PC-3 (cell line): ENCODE data around the gene NRARP.

Source experiments
- EZH2phosphoT487 ChIP-seq: fragments of 300-600 bp; sonication (generic); IDR thresholded peaks from 2 replicates; pipeline ENCODE4 v1.6.1; 2018; ENCODE audit warnings: mild to moderate bottlenecking, antibody characterized with exemption, low read length, borderline replicate concordance
- TF ChIP-seq, protein P1 (sequence below): fragments of 300-600 bp; sonication (generic); conservative IDR thresholded peaks from 2 replicates; pipeline ENCODE4 v1.5.1; 2017; ENCODE audit warnings: antibody characterized with exemption, low read depth, mild to moderate bottlenecking, low read length

DNA sequence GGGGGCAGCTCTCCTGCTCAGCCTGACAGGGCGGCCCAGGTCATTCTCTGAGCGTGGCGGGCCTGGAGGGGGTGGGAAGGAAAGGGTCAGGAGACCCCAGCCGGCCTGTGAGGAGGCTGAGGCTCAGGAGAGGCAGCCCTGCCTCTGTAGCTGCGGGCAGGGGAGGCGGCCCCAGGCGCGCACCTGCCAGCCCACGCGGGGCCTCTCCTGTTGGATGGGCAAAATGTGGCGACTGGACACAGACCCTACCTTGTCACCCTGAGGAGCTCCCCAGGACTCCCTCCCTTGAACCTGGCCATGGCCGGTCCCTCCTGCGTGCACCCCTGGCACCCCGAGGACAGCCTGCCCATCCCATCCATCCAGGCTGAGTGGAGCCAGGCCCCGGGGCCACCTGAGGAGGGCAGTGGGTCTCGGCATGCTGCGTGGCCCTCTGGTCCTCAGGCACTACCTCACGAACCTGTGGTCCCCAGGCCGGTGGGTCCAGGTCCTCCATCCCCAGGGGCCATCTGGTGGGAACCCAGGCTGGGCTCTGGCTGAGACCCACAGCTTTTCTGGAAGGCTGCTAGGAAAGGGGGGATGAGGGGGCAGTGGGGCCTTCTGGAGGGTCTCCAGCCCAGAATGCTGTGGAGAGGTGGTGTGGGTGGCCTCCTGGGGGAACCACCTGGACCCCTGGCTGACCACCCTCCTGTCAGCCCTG lies 15.1 kb upstream of the NRARP start:
- TF ChIP-seq, protein P1, sequence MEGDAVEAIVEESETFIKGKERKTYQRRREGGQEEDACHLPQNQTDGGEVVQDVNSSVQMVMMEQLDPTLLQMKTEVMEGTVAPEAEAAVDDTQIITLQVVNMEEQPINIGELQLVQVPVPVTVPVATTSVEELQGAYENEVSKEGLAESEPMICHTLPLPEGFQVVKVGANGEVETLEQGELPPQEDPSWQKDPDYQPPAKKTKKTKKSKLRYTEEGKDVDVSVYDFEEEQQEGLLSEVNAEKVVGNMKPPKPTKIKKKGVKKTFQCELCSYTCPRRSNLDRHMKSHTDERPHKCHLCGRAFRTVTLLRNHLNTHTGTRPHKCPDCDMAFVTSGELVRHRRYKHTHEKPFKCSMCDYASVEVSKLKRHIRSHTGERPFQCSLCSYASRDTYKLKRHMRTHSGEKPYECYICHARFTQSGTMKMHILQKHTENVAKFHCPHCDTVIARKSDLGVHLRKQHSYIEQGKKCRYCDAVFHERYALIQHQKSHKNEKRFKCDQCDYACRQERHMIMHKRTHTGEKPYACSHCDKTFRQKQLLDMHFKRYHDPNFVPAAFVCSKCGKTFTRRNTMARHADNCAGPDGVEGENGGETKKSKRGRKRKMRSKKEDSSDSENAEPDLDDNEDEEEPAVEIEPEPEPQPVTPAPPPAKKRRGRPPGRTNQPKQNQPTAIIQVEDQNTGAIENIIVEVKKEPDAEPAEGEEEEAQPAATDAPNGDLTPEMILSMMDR: no peak
- TF ChIP-seq EZH2phosphoT487: no peak
